Measurements from ENCODE around the gene KRT26. TPM values are rescaled to one million over a fixed set of nuclear protein-coding genes. Genes with fewer than 3 reads are reported as not detected.

Gene KRT26
- total and polyA plus RNA-seq, 2 experiments from 2014 or later: not detected

GRCh38 chr17:40717776-40718175 lies 54.2 kb downstream of the KRT26 start:
- Histone ChIP-seq H3K4me2 (no peak overlapping the region), H2AFZ (0 out of 2 replicates have a peak overlapping the region, but pooled peaks have one; percentile 82), H3F3A (replicated peaks; ENCODE audit: low read depth) (no peaks in the 10 kb centered on the region), H3K27ac (ENCODE audit: low read depth) (no peak overlapping the region), H3K36me3 (ENCODE audit: insufficient read depth) (no peaks in the 10 kb centered on the region), H3K4me3 (no peak overlapping the region), H3K79me2 (replicated peaks; ENCODE audit: insufficient read depth) (no peaks in the 10 kb centered on the region), H3K27me3 (ENCODE audit: insufficient read depth) (no peaks in the 10 kb centered on the region), H3K4me1 (ENCODE audit: insufficient read depth) (no peaks in the 10 kb centered on the region), H4K20me1 (replicated peaks; ENCODE audit: insufficient read depth) (no peaks in the 10 kb centered on the region), H3K9me2 (ENCODE audit: insufficient read depth) (no peaks in the 10 kb centered on the region)
- Mint-ChIP-seq H3K27ac (no peak overlapping the region), H3K27me3 (ENCODE audit: insufficient read depth, low read depth, poor library complexity) (peaks cover 4% of the 10 kb centered on the region), H3K9me3 (no peaks in the 10 kb centered on the region), H3K4me1 (no peaks in the 10 kb centered on the region; the same call in 2 of the 3 replicates), H3K36me3 (ENCODE audit: low read depth) (no peaks in the 10 kb centered on the region), H3K4me3 (no peak overlapping the region)
- DNase-seq (ENCODE audit: low spot score) (no peak), ATAC-seq (no peak)
- TF ChIP-seq EZH2phosphoT487 (IDR thresholded peaks at IDR 0.05; ENCODE audit: unreplicated experiment) (no peak), CREB1 (CRISPR knock-in tag; IDR thresholded peaks at IDR 0.05; ENCODE audit: low read depth) (no peak), ZNF331 (CRISPR knock-in tag; IDR thresholded peaks at IDR 0.05; ENCODE audit: low read depth) (no peak), ZNF462 (CRISPR knock-in tag; IDR thresholded peaks at IDR 0.05) (no peak), CTCF (conservative IDR thresholded peaks at IDR 0.05; ENCODE audit: low read depth in 2 of 2) (no peak), POLR2AphosphoS5 (IDR thresholded peaks at IDR 0.05; ENCODE audit: low read depth) (no peak), STAT1 (IDR thresholded peaks at IDR 0.05; ENCODE audit: unreplicated experiment) (no peak), ZNF114 (CRISPR knock-in tag; IDR thresholded peaks at IDR 0.05) (no peak), EZH2 (IDR thresholded peaks at IDR 0.05; ENCODE audit: low read depth, unreplicated experiment) (no peak)

Other genes starting within 250 kb of the KRT26 start
- gene CCR7, start 206.7 kb downstream of the KRT26 start, total RNA-seq (2014; rRNA removed; shearing (Covaris generic)): 0.59 TPM in 1 of 2 replicates, not detected in the other
- gene CCR7, start 206.7 kb downstream of the KRT26 start, polyA plus RNA-seq (2016; fragmentation: Nextera tagmentation; extraction: Ambion mirVana): 0.37 and 0.75 TPM in 2 replicates
- 77.6 and 101 TPM in 2 replicates for gene SMARCE1, start 124.4 kb downstream of the KRT26 start, total RNA-seq (2014; rRNA removed; shearing (Covaris generic))
- 230 and 258 TPM in 2 replicates for gene SMARCE1, start 124.4 kb downstream of the KRT26 start, polyA plus RNA-seq (2016; fragmentation: Nextera tagmentation; extraction: Ambion mirVana)
- 0.12 TPM in 1 of 2 replicates, not detected in the other for gene KRT222, start 107.0 kb downstream of the KRT26 start, total RNA-seq (2014; rRNA removed; shearing (Covaris generic))
- 0.49 TPM in 1 of 2 replicates, not detected in the other for gene KRT222, start 107.0 kb downstream of the KRT26 start, polyA plus RNA-seq (2016; fragmentation: Nextera tagmentation; extraction: Ambion mirVana)
- not detected in 2 replicates for gene KRT24, start 68.4 kb downstream of the KRT26 start, total RNA-seq (2014; rRNA removed; shearing (Covaris generic))
- not detected in 2 replicates for gene KRT24, start 68.4 kb downstream of the KRT26 start, polyA plus RNA-seq (2016; fragmentation: Nextera tagmentation; extraction: Ambion mirVana)
- not detected in 2 replicates for gene KRT25, start 16.9 kb downstream of the KRT26 start, total RNA-seq (2014; rRNA removed; shearing (Covaris generic))
- gene KRT25, start 16.9 kb downstream of the KRT26 start, polyA plus RNA-seq (2016; fragmentation: Nextera tagmentation; extraction: Ambion mirVana): not detected in 2 replicates
- gene KRT27, start 10.3 kb upstream of the KRT26 start, total RNA-seq (2014; rRNA removed; shearing (Covaris generic)): not detected in 2 replicates
- not detected in 2 replicates for gene KRT27, start 10.3 kb upstream of the KRT26 start, polyA plus RNA-seq (2016; fragmentation: Nextera tagmentation; extraction: Ambion mirVana)
- not detected in 2 replicates for gene KRT28, start 27.8 kb upstream of the KRT26 start, total RNA-seq (2014; rRNA removed; shearing (Covaris generic))
- not detected in 2 replicates for gene KRT28, start 27.8 kb upstream of the KRT26 start, polyA plus RNA-seq (2016; fragmentation: Nextera tagmentation; extraction: Ambion mirVana)
- gene KRT10, start 50.4 kb upstream of the KRT26 start, total RNA-seq (2014; rRNA removed; shearing (Covaris generic)): 7.8 and 9.6 TPM in 2 replicates
- 117 and 123 TPM in 2 replicates for gene KRT10, start 50.4 kb upstream of the KRT26 start, polyA plus RNA-seq (2016; fragmentation: Nextera tagmentation; extraction: Ambion mirVana)
- gene KRT12, start 95.0 kb upstream of the KRT26 start, total RNA-seq (2014; rRNA removed; shearing (Covaris generic)): not detected in 2 replicates
- not detected in 2 replicates for gene KRT12, start 95.0 kb upstream of the KRT26 start, polyA plus RNA-seq (2016; fragmentation: Nextera tagmentation; extraction: Ambion mirVana)
- gene KRT20, start 113.0 kb upstream of the KRT26 start, total RNA-seq (2014; rRNA removed; shearing (Covaris generic)): not detected in 2 replicates
- gene KRT20, start 113.0 kb upstream of the KRT26 start, polyA plus RNA-seq (2016; fragmentation: Nextera tagmentation; extraction: Ambion mirVana): not detected in 2 replicates
- not detected in 2 replicates for gene KRT23, start 165.4 kb upstream of the KRT26 start, total RNA-seq (2014; rRNA removed; shearing (Covaris generic))
- gene KRT23, start 165.4 kb upstream of the KRT26 start, polyA plus RNA-seq (2016; fragmentation: Nextera tagmentation; extraction: Ambion mirVana): not detected in 2 replicates
- gene KRT39, start 194.7 kb upstream of the KRT26 start, total RNA-seq (2014; rRNA removed; shearing (Covaris generic)): not detected in 2 replicates
- not detected in 2 replicates for gene KRT39, start 194.7 kb upstream of the KRT26 start, polyA plus RNA-seq (2016; fragmentation: Nextera tagmentation; extraction: Ambion mirVana)
- gene KRT40, start 212.1 kb upstream of the KRT26 start, total RNA-seq (2014; rRNA removed; shearing (Covaris generic)): not detected in 2 replicates
- gene KRT40, start 212.1 kb upstream of the KRT26 start, polyA plus RNA-seq (2016; fragmentation: Nextera tagmentation; extraction: Ambion mirVana): not detected in 2 replicates
- not detected in 2 replicates for gene KRTAP3-3, start 222.0 kb upstream of the KRT26 start, total RNA-seq (2014; rRNA removed; shearing (Covaris generic))
- not detected in 2 replicates for gene KRTAP3-3, start 222.0 kb upstream of the KRT26 start, polyA plus RNA-seq (2016; fragmentation: Nextera tagmentation; extraction: Ambion mirVana)
- gene KRTAP3-2, start 227.7 kb upstream of the KRT26 start, total RNA-seq (2014; rRNA removed; shearing (Covaris generic)): not detected in 2 replicates
- not detected in 2 replicates for gene KRTAP3-2, start 227.7 kb upstream of the KRT26 start, polyA plus RNA-seq (2016; fragmentation: Nextera tagmentation; extraction: Ambion mirVana)
- not detected in 2 replicates for gene KRTAP3-1, start 236.9 kb upstream of the KRT26 start, total RNA-seq (2014; rRNA removed; shearing (Covaris generic))
- gene KRTAP3-1, start 236.9 kb upstream of the KRT26 start, polyA plus RNA-seq (2016; fragmentation: Nextera tagmentation; extraction: Ambion mirVana): not detected in 2 replicates

All from GM23338 (cell line).